Body of pancreas (tissue), 4 donors: ENCODE results near the gene RPS28. TPM values are rescaled to one million over a fixed set of nuclear protein-coding genes. Genes with fewer than 3 reads are reported as not detected.

ENCODE experiments used
- ATAC-seq: fragments of 150-250 bp; one replicate; pipeline ENCODE4 v1.9.1; 2016
- DNase-seq, 4 donors: peaks; one replicate each; pipeline ENCODE4 v3.0.0-alpha.2; 2019
- H3K27ac ChIP-seq, 4 donors: fragments of 200-600 bp; sonication (generic); 1 replicate in 3 of 4; 2 replicates in 1 of 4; pipeline versions ENCODE4 v1.5.1 to v1.6.1; 2016 to 2019; ENCODE audit warnings: mild to moderate bottlenecking in 1 of 4, mixed read lengths in 1 of 4, moderate library complexity in 1 of 4
- H3K27me3 ChIP-seq, 2 donors: fragments of 200-600 bp; sonication (generic); one replicate each; pipeline ENCODE4 v1.6.0; 2016; ENCODE audit warnings: mild to moderate bottlenecking in 1 of 2
- H3K36me3 ChIP-seq, 2 donors: fragments of 200-600 bp; sonication (generic); replicated peaks in 1 of 2; 2 replicates each; pipeline ENCODE4 v1.5.1; 2016; ENCODE audit warnings: low read depth in 2 of 2; ENCODE audit not compliant: insufficient read depth in 1 of 2
- H3K4me1 ChIP-seq: fragments of 200-600 bp; sonication (generic); one replicate; pipeline ENCODE4 v1.6.0; 2016
- H3K4me3 ChIP-seq, 2 donors: fragments of 200-600 bp; sonication (generic); 1 replicate in 1 of 2; 2 replicates in 1 of 2; pipeline ENCODE4 v1.5.1; 2016 to 2019
- H3K9me3 ChIP-seq, 3 donors: fragments of 200-600 bp; sonication (generic); 1 replicate in 2 of 3; 2 replicates in 1 of 3; pipeline ENCODE4 v1.5.1; 2016
- POLR2A ChIP-seq, 3 donors: fragments of 450-650 bp; IDR thresholded peaks; one replicate each; pipeline ENCODE4 v1.6.1; 2016; ENCODE audit warnings: antibody characterized with exemption in 3 of 3, mild to moderate bottlenecking in 2 of 3
- WGBS, 2 donors: methylation state at CpG; one replicate each; pipeline ENCODE4 v1.1.5; 2017; 5-methylcytosine and 5-hydroxymethylcytosine counted together
- intact Hi-C: fragments of 100-400 bp; cut with DNase I; formaldehyde crosslinking; loops from one replicate; pipeline ENCODE4 v1.15.1; 2023
- total RNA-seq, 2 donors: library from RNA; depleted of rRNA; stranded (reverse); fragments of >200 nt; gene quantifications; one replicate each; pipeline ENCODE4 v1.1.0, GENCODE V29; 2016

RPS28 gene
- total RNA-seq, 2 donors from 2014 or later: 322 to 334 TPM

DNA sequence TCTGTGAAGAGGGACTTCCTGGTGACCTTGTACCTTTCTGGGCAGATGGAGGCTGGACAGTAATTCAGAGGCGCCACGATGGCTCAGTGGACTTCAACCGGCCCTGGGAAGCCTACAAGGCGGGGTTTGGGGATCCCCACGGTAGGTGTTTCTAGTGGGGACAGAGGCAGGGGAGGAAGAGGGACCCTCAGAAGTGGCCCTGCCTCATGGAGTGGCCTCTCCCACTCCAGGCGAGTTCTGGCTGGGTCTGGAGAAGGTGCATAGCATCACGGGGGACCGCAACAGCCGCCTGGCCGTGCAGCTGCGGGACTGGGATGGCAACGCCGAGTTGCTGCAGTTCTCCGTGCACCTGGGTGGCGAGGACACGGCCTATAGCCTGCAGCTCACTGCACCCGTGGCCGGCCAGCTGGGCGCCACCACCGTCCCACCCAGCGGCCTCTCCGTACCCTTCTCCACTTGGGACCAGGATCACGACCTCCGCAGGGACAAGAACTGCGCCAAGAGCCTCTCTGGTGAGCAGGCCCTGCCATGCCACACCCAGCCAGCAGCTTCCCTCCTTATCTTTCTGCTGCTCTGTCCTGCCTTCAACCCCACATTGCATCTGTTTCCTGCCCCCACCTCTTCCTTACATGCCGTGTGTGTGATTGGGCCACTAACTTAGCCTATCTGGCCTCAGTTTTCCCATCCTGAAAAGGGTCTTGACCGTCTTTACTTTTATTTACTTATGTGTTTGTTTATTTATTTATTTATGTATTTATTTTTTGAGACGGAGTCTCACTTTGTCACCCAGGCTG, 49.9 kb downstream of the RPS28 start:
- H3K9me3 ChIP-seq: no peaks in the 10 kb centered on the region
- H3K4me1 ChIP-seq: peaks cover 84% of the 10 kb centered on the region
- ATAC-seq (no peak), DNase-seq (peak in 2 of 4 donors; percentile 47 to 51)
- no peak for TF ChIP-seq POLR2A (IDR thresholded peaks at IDR 0.05)
- H3K27me3 ChIP-seq: no peaks in the 10 kb centered on the region
- no peaks in the 10 kb centered on the region for H3K36me3 ChIP-seq
- WGBS, 2 donors: 82 to 83% methylated on average over 14 to 28 of the region's 28 CpGs
- H3K4me3 ChIP-seq: no peak overlapping the region
- intact Hi-C loops: no loop called here
- H3K27ac ChIP-seq: peak overlapping the region; percentile 30 to 90 (median 59)

Other genes starting within 250 kb of the RPS28 start
- gene FBN3, start 171.9 kb upstream of the RPS28 start, total RNA-seq: under 1 TPM in 1 of 2 donors, not detected in 1; 0.26 TPM
- 10 to 100 TPM; 53.1 to 87.4 TPM for gene CERS4, start 112.1 kb upstream of the RPS28 start, total RNA-seq
- gene CD320, start 13.1 kb upstream of the RPS28 start, total RNA-seq: 10 to 100 TPM; 34.0 to 41.2 TPM
- 1 to 10 TPM; 4.3 to 6.7 TPM for gene NDUFA7, start 121 bp upstream of the RPS28 start, total RNA-seq
- 10 to 100 TPM in 1 of 2 donors, 1 to 10 TPM in 1; 9.1 to 25.7 TPM for gene KANK3, start 21.8 kb downstream of the RPS28 start, total RNA-seq
- gene ANGPTL4, start 42.7 kb downstream of the RPS28 start, total RNA-seq: 100 to 1,000 TPM in 1 of 2 donors, 10 to 100 TPM in 1; 68.7 to 110 TPM
- 10 to 100 TPM; 47.7 to 50.4 TPM for gene RAB11B, start 68.9 kb downstream of the RPS28 start, total RNA-seq
- gene MARCHF2, start 91.8 kb downstream of the RPS28 start, total RNA-seq: 10 to 100 TPM; 32.9 to 35.9 TPM
- gene HNRNPM, start 123.5 kb downstream of the RPS28 start, total RNA-seq: 100 to 1,000 TPM in 1 of 2 donors, 10 to 100 TPM in 1; 64.9 to 146 TPM
- under 1 TPM; 0.26 to 0.33 TPM for gene PRAM1, start 181.1 kb downstream of the RPS28 start, total RNA-seq
- 10 to 100 TPM; 25.4 to 34.2 TPM for gene ZNF414, start 192.7 kb downstream of the RPS28 start, total RNA-seq